ENCODE data around the gene S100A3.

The S100A3 gene

DNA sequence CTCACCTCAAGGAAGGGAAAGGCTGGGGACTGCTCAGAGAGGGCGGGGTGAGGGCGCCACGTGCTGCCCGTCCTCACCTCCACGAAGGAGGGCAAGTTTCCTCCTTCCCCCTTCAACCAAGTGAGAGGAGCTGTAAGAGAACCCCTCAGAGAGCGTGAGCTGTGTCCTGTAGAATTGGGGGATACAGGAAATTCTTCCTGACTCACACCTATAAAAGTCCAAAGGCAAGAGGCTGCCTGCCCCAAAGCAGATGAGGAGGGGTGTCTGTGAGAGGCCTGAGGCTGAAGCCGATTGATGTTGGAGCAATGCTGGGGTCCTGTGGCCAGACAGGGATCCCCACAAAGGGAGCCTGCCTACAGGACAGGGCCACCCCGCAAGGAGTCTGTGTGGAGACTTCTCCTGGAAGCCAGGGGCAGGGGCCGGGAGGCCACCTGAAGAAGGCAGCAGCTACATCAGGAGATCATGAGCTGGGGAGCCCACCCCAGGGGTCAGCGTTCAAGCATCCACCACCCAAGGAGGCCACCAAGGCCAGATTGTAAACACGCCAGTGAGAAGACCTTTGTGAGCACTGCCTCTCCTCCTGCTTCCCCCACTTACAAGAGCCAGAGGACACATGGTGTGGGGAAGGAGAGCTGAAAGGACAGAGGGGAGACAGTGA is 41.0 kb downstream of the S100A3 start:
- no peak for DNase-seq

- DNase-seq, result no peak
Measured at GRCh38 chr1:153506831-153507413, 42.1 kb downstream of the S100A3 start.

DNA sequence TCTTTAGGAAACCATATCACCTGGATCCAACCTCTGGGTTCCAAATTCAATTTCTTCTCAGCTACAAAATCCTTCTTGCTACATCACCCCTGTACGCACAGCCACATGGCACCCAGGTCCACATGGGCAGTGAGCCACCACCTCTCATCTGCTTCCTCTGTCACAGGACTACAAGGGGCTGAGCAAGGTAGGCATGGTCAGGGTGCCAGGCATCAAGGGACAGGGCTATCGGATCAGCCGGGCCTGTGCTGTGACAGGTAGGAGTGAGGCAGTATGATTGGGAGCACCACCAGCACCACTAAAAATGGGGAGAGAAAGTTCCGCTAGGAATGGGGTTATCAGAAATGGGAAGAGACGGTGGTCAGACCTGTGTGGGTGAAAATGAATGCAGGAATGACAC is 42.7 kb downstream of the S100A3 start:
- DNase-seq, result no peak

- DNase-seq, result no peak
Measured at GRCh38 chr1:153505576-153505975, 43.5 kb downstream of the S100A3 start.

GRCh38 chr1:153503766-153504165 is 45.3 kb downstream of the S100A3 start:
- DNase-seq, result no peak

- no peak for DNase-seq
Measured at GRCh38 chr1:153498746-153499145, 50.3 kb downstream of the S100A3 start.
